Activated T-helper 17 cell treated with anti-CD3 and anti-CD28 coated beads, Interleukin-2, amount 50 U/mL, for 72 hours (primary cell): Measurements from ENCODE around the gene MFSD2B. TPM values are rescaled to one million over a fixed set of nuclear protein-coding genes. Genes with fewer than 3 reads are reported as not detected.
A peak's percentile ranks its signal among the peaks of the same experiment; 100 is the strongest.

Experiments
- ATAC-seq: fragments of 150-1000 bp; cut with Tn5 transposase; replicated peaks from 2 replicates; pipeline ENCODE4 v1.10.0; 2021; ENCODE audit warnings: mild to moderate bottlenecking, moderate library complexity
- H3K27ac Mint-ChIP-seq: one replicate; pipeline ENCODE4 v1.8.0; 2022; ENCODE audit warnings: mixed read lengths
- H3K27me3 Mint-ChIP-seq: one replicate; pipeline ENCODE4 v1.8.0; 2022; ENCODE audit warnings: mixed read lengths
- H3K36me3 Mint-ChIP-seq: one replicate; pipeline ENCODE4 v1.8.0; 2022; ENCODE audit warnings: low read depth, mild to moderate bottlenecking, mixed read lengths
- H3K4me1 Mint-ChIP-seq: one replicate; pipeline ENCODE4 v1.8.0; 2022; ENCODE audit warnings: mixed read lengths
- H3K4me3 Mint-ChIP-seq: one replicate; pipeline ENCODE4 v1.8.0; 2022; ENCODE audit warnings: mild to moderate bottlenecking, mixed read lengths
- H3K9me3 Mint-ChIP-seq: one replicate; pipeline ENCODE4 v1.8.0; 2022; ENCODE audit warnings: mixed read lengths
- total RNA-seq, 2 donors: library from RNA; stranded (reverse); gene quantifications; one replicate each; pipeline ENCODE4 v1.2.3, GENCODE V29; 2022

MFSD2B gene
- total RNA-seq, 2 donors from 2014 or later = not detected

DNA sequence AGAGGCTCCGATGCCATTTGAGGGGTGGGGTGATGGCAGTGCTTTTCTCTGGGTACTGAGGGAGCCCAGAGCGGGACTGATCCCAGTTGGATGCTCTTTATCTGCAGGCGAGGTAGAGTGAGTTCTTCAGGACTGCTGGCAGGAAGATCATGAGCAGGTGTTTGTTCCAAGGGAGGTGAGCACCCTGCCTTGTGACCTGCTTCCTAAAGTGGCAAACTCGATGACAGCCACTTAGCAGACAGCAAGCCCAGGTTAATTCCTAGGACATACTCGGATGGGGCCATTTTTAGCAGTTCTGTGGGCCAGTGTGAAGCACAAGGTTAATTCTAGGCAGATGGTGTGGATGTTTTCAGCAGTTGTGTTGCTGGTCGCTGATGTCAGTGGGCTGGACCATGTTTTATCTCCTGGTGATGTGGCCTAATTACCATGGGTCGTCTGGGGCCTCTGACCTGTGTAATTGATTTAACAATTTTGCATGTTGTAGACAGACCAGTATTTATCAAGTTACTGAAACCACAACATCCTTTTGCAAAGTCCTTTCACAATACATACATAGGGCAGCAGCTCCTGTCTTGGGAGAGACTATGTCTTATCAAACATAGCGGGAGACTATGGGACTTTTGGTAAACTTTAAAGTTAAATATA, 44.6 kb downstream of the MFSD2B start:
- Mint-ChIP-seq H3K4me1 (no peaks in the 10 kb centered on the region), H3K27ac (no peak overlapping the region), H3K9me3 (no peaks in the 10 kb centered on the region), H3K36me3 (no peaks in the 10 kb centered on the region), H3K27me3 (no peaks in the 10 kb centered on the region), H3K4me3 (no peak overlapping the region)
- no peak for ATAC-seq

DNA sequence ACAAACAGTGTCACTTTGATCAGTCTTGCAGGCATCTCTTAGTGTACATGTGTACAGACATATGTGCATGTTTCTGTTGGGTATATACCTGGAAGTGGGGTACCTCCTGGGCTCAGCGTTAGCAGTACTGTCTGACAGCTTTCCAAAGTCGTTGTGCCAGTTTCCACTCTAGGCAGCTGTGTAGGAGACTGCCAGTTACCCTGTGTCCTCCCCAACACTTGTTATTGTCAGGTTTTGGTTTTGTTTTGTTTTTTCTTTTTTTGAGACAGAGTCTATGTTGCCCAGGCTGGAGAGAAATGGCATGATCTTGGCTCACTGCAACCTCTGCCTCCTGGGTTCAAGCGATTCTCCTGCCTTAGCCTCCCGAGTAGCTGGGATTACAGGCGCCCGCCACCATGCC, 45.9 kb downstream of the MFSD2B start:
- peaks cover 3% of the 10 kb centered on the region for H3K4me1 Mint-ChIP-seq
- no peak overlapping the region for H3K4me3 Mint-ChIP-seq
- H3K9me3 Mint-ChIP-seq = no peaks in the 10 kb centered on the region
- ATAC-seq = no peak
- no peaks in the 10 kb centered on the region for H3K27me3 Mint-ChIP-seq
- H3K36me3 Mint-ChIP-seq = no peaks in the 10 kb centered on the region
- no peak overlapping the region for H3K27ac Mint-ChIP-seq

GRCh38 chr2:24058564-24059271, 48.8 kb downstream of the MFSD2B start:
- no peaks in the 10 kb centered on the region for H3K9me3 Mint-ChIP-seq
- H3K27me3 Mint-ChIP-seq = no peaks in the 10 kb centered on the region
- H3K27ac Mint-ChIP-seq = no peak overlapping the region
- peaks cover 3% of the 10 kb centered on the region for H3K4me1 Mint-ChIP-seq
- H3K36me3 Mint-ChIP-seq = no peaks in the 10 kb centered on the region
- no peak overlapping the region for H3K4me3 Mint-ChIP-seq
- ATAC-seq = no peak

GRCh38 chr2:24065341-24065740, 55.5 kb downstream of the MFSD2B start:
- peak; percentile 81 for ATAC-seq
- Mint-ChIP-seq H3K27ac (no peak overlapping the region), H3K9me3 (no peaks in the 10 kb centered on the region), H3K4me1 (peaks cover 3% of the 10 kb centered on the region), H3K4me3 (no peak overlapping the region), H3K27me3 (no peaks in the 10 kb centered on the region), H3K36me3 (peaks cover 40% of the 10 kb centered on the region)

- H3K9me3 Mint-ChIP-seq = no peaks in the 10 kb centered on the region
- H3K4me3 Mint-ChIP-seq = no peak overlapping the region
- no peak for ATAC-seq
- H3K27ac Mint-ChIP-seq = no peak overlapping the region
- peaks cover 28% of the 10 kb centered on the region for H3K4me1 Mint-ChIP-seq
- H3K36me3 Mint-ChIP-seq = peaks cover 80% of the 10 kb centered on the region
- no peaks in the 10 kb centered on the region for H3K27me3 Mint-ChIP-seq
Measured at GRCh38 chr2:24072259-24072658, 62.4 kb downstream of the MFSD2B start.

- H3K36me3 Mint-ChIP-seq = peaks cover 64% of the 10 kb centered on the region
- no peaks in the 10 kb centered on the region for H3K27me3 Mint-ChIP-seq
- no peaks in the 10 kb centered on the region for H3K9me3 Mint-ChIP-seq
- peak overlapping the region; percentile 83 for H3K27ac Mint-ChIP-seq
- no peak for ATAC-seq
- peak overlapping the region; percentile 86 for H3K4me3 Mint-ChIP-seq
- peaks cover 28% of the 10 kb centered on the region for H3K4me1 Mint-ChIP-seq
Measured at GRCh38 chr2:24073816-24074215, 63.9 kb downstream of the MFSD2B start.

DNA sequence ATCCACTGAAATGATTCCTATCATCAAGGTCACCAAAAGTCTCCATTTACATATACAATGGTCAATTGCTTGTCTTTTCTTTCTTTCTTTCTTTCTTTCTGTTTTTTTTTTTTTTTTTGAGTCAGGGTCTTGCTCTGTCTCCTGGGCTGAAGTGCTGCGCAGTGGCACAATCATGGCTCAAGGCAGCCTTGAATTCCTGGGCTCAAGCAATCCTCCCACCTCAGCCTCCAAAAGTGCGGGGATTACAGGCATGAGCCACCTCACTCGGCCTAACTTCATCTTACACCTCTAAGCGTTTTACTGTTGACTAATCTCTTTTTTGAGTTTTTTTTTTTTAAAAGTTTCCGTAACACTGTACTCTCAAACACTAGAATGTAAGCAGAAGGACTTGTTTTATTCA, 65.4 kb downstream of the MFSD2B start:
- Mint-ChIP-seq H3K27ac (peak overlapping the region; percentile 83), H3K4me1 (peaks cover 28% of the 10 kb centered on the region), H3K36me3 (peaks cover 50% of the 10 kb centered on the region), H3K9me3 (no peaks in the 10 kb centered on the region), H3K4me3 (peak overlapping the region; percentile 86), H3K27me3 (no peaks in the 10 kb centered on the region)
- ATAC-seq = no peak

Other genes with a start within 250 kb of the MFSD2B start
- 10 to 100 TPM; 11.6 to 12.4 TPM for gene ATAD2B, start 83.0 kb upstream of the MFSD2B start, total RNA-seq
- 10 to 100 TPM in 1 of 2 donors, 1 to 10 TPM in 1; 9.7 to 12.2 TPM for gene UBXN2A, start 69.6 kb upstream of the MFSD2B start, total RNA-seq
- 10 to 100 TPM; 19.0 to 25.0 TPM for gene WDCP, start 37.3 kb downstream of the MFSD2B start, total RNA-seq
- 1 to 10 TPM; 1.2 to 1.8 TPM for gene FKBP1B, start 39.7 kb downstream of the MFSD2B start, total RNA-seq
- 100 to 1,000 TPM; 121 to 146 TPM for gene SF3B6, start 66.2 kb downstream of the MFSD2B start, total RNA-seq
- 1 to 10 TPM; 2.7 to 3.0 TPM for gene TP53I3, start 74.7 kb downstream of the MFSD2B start, total RNA-seq
- gene PFN4, start 113.2 kb downstream of the MFSD2B start, total RNA-seq = under 1 TPM in 1 of 2 donors, not detected in 1; 0.82 TPM
- gene FAM228B, start 113.4 kb downstream of the MFSD2B start, total RNA-seq = 10 to 100 TPM in 1 of 2 donors, 1 to 10 TPM in 1; 7.0 to 15.6 TPM
- under 1 TPM in 1 of 2 donors, not detected in 1; 0.48 TPM for gene FAM228A, start 165.0 kb downstream of the MFSD2B start, total RNA-seq